Mesendoderm (in vitro differentiated cells): Measurements from ENCODE around the gene MTUS2.

Experiments
- DNase-seq: peaks from one replicate; pipeline ENCODE4 v3.0.0; 2013
- H2AK5ac ChIP-seq: 2 replicates; pipeline ENCODE4 v1.6.1; 2013; ENCODE audit warnings: low read length, inconsistent platforms
- H2BK120ac ChIP-seq: 2 replicates; pipeline ENCODE4 v1.6.1; 2013; ENCODE audit warnings: low read depth, mild to moderate bottlenecking, low read length, moderate library complexity, mixed read lengths
- H2BK15ac ChIP-seq: replicated peaks from 2 replicates; pipeline ENCODE4 v1.6.1; 2013; ENCODE audit warnings: low read depth, mild to moderate bottlenecking, moderate library complexity
- H2BK5ac ChIP-seq: 2 replicates; pipeline ENCODE4 v1.6.1; 2013; ENCODE audit warnings: low read length, inconsistent platforms
- H3K18ac ChIP-seq: 2 replicates; pipeline ENCODE4 v1.6.1; 2013; ENCODE audit warnings: mild to moderate bottlenecking, low read length, mixed read lengths
- H3K23ac ChIP-seq: one replicate; pipeline ENCODE4 v1.6.1; 2013; ENCODE audit warnings: low read length
- H3K27ac ChIP-seq: 2 replicates; pipeline ENCODE4 v1.5.1; 2013; ENCODE audit warnings: low read depth, mild to moderate bottlenecking, inconsistent platforms, low read length, moderate library complexity
- H3K27me3 ChIP-seq: 2 replicates; pipeline ENCODE4 v1.6.1; 2013; ENCODE audit warnings: low read length, control low read depth, mild to moderate bottlenecking, inconsistent platforms; ENCODE audit not compliant: insufficient read depth, poor library complexity
- H3K36me3 ChIP-seq: 2 replicates; pipeline ENCODE4 v1.6.1; 2013; ENCODE audit warnings: low read length, inconsistent platforms; ENCODE audit not compliant: control insufficient read depth, insufficient read depth
- H3K4ac ChIP-seq: one replicate; pipeline ENCODE4 v1.6.1; 2013; ENCODE audit warnings: low read depth, mild to moderate bottlenecking, low read length, moderate library complexity
- H3K4me1 ChIP-seq: 2 replicates; pipeline ENCODE4 v1.6.1; 2013; ENCODE audit warnings: low read depth, low read length, inconsistent platforms; ENCODE audit not compliant: control insufficient read depth
- H3K4me2 ChIP-seq: 2 replicates; pipeline ENCODE4 v1.6.1; 2013; ENCODE audit warnings: low read length
- H3K4me3 ChIP-seq: 2 replicates; pipeline ENCODE4 v1.5.1; 2013; ENCODE audit warnings: mild to moderate bottlenecking, low read length
- H3K56ac ChIP-seq: one replicate; pipeline ENCODE4 v1.6.1; 2013; ENCODE audit warnings: low read length
- H3K79me1 ChIP-seq: 2 replicates; pipeline ENCODE4 v1.6.1; 2013; ENCODE audit warnings: low read length, inconsistent platforms
- H3K79me2 ChIP-seq: 2 replicates; pipeline ENCODE4 v1.6.1; 2013; ENCODE audit warnings: mild to moderate bottlenecking, low read length; ENCODE audit not compliant: control insufficient read depth, insufficient read depth
- H3K9ac ChIP-seq: 2 replicates; pipeline ENCODE4 v1.6.1; 2013; ENCODE audit warnings: low read length, inconsistent platforms
- H4K5ac ChIP-seq: one replicate; pipeline ENCODE4 v1.6.1; 2013; ENCODE audit warnings: low read length
- H4K8ac ChIP-seq: one replicate; pipeline ENCODE4 v1.6.1; 2013; ENCODE audit warnings: low read depth, mild to moderate bottlenecking, control low read depth, low read length, moderate library complexity
- WGBS: extraction: QIAGEN DNeasy Blood & Tissue Kit; methylation state at CpG from one replicate; pipeline ENCODE4 v1.1.7; 2013; ENCODE audit warnings: low lambda C conversion rate, missing lambda C conversion rate; ENCODE audit not compliant: insufficient coverage; ENCODE audit errors: extremely low coverage; 5-methylcytosine and 5-hydroxymethylcytosine counted together

Gene MTUS2

GRCh38 chr13:29499506-29500165 is 679.5 kb downstream of the MTUS2 start:
- Histone ChIP-seq H3K27me3 (no peaks in the 10 kb centered on the region), H3K4me1 (no peaks in the 10 kb centered on the region), H2BK5ac (no peak overlapping the region), H3K56ac (no peak overlapping the region), H3K9ac (no peak overlapping the region), H3K4me3 (no peak overlapping the region), H4K5ac (no peak overlapping the region), H3K36me3 (no peaks in the 10 kb centered on the region), H2BK15ac (no peak overlapping the region), H2BK120ac (no peak overlapping the region), H3K4ac (no peak overlapping the region), H3K18ac (no peak overlapping the region), H3K23ac (no peak overlapping the region), H3K27ac (no peak overlapping the region), H4K8ac (no peak overlapping the region), H3K79me2 (no peaks in the 10 kb centered on the region), H3K79me1 (no peaks in the 10 kb centered on the region), H2AK5ac (no peak overlapping the region), H3K4me2 (no peak overlapping the region)
- WGBS = no CpG with 5 or more reads among the region's 7 CpGs
- no peak for DNase-seq

- no peak for DNase-seq
- Histone ChIP-seq H3K27ac (no peak overlapping the region), H2BK15ac (no peak overlapping the region), H4K8ac (no peak overlapping the region), H2AK5ac (no peak overlapping the region), H3K79me1 (no peaks in the 10 kb centered on the region), H3K56ac (no peak overlapping the region), H4K5ac (no peak overlapping the region), H3K18ac (no peak overlapping the region), H3K9ac (no peak overlapping the region), H3K4ac (no peak overlapping the region), H3K4me2 (no peak overlapping the region), H2BK120ac (no peak overlapping the region), H3K36me3 (no peaks in the 10 kb centered on the region), H3K4me1 (no peaks in the 10 kb centered on the region), H3K4me3 (no peak overlapping the region), H2BK5ac (no peak overlapping the region), H3K79me2 (no peaks in the 10 kb centered on the region), H3K23ac (no peak overlapping the region), H3K27me3 (no peaks in the 10 kb centered on the region)
- WGBS = no CpG with 5 or more reads among the region's 7 CpGs
Observed at GRCh38 chr13:29500386-29500785, 680.2 kb downstream of the MTUS2 start.

GRCh38 chr13:29501674-29502073 is 681.5 kb downstream of the MTUS2 start:
- Histone ChIP-seq H3K4me3 (no peak overlapping the region), H3K56ac (no peak overlapping the region), H2BK15ac (no peak overlapping the region), H3K4me2 (no peak overlapping the region), H3K27ac (no peak overlapping the region), H3K79me2 (no peaks in the 10 kb centered on the region), H3K4me1 (no peaks in the 10 kb centered on the region), H4K8ac (no peak overlapping the region), H3K27me3 (no peaks in the 10 kb centered on the region), H3K36me3 (no peaks in the 10 kb centered on the region), H3K79me1 (no peaks in the 10 kb centered on the region), H3K4ac (no peak overlapping the region), H3K18ac (no peak overlapping the region), H4K5ac (no peak overlapping the region), H2BK120ac (no peak overlapping the region), H2AK5ac (no peak overlapping the region), H3K23ac (no peak overlapping the region), H2BK5ac (no peak overlapping the region), H3K9ac (no peak overlapping the region)
- no peak for DNase-seq
- 100% methylated on average over 1 of the region's 4 CpGs for WGBS

- no peak overlapping the region for H3K27ac ChIP-seq
- no CpG with 5 or more reads among the region's 13 CpGs for WGBS
- no peaks in the 10 kb centered on the region for H3K79me1 ChIP-seq
Observed at GRCh38 chr13:29502391-29503008, 682.4 kb downstream of the MTUS2 start.

GRCh38 chr13:29503041-29503837 is 683.1 kb downstream of the MTUS2 start:
- no peak overlapping the region for H3K4me2 ChIP-seq
- H4K8ac ChIP-seq = no peak overlapping the region
- no peak overlapping the region for H2BK15ac ChIP-seq
- no peak overlapping the region for H2BK5ac ChIP-seq
- no CpG with 5 or more reads among the region's 32 CpGs for WGBS
- no peak overlapping the region for H3K18ac ChIP-seq
- no peaks in the 10 kb centered on the region for H3K27me3 ChIP-seq
- no peak overlapping the region for H2AK5ac ChIP-seq
- H3K23ac ChIP-seq = no peak overlapping the region
- H4K5ac ChIP-seq = no peak overlapping the region
- DNase-seq = peak; percentile 56
- H3K56ac ChIP-seq = no peak overlapping the region
- no peaks in the 10 kb centered on the region for H3K4me1 ChIP-seq
- no peaks in the 10 kb centered on the region for H3K79me2 ChIP-seq
- no peak overlapping the region for H2BK120ac ChIP-seq
- no peak overlapping the region for H3K27ac ChIP-seq
- no peak overlapping the region for H3K9ac ChIP-seq
- H3K4me3 ChIP-seq = no peak overlapping the region
- H3K4ac ChIP-seq = no peak overlapping the region
- no peaks in the 10 kb centered on the region for H3K36me3 ChIP-seq
- no peaks in the 10 kb centered on the region for H3K79me1 ChIP-seq

More at GRCh38 chr13:29502391-29503008, 682.4 kb downstream of the MTUS2 start:
- H3K23ac ChIP-seq = no peak overlapping the region
- H3K36me3 ChIP-seq = no peaks in the 10 kb centered on the region
- no peak overlapping the region for H3K18ac ChIP-seq
- no peak overlapping the region for H2BK120ac ChIP-seq
- H3K79me2 ChIP-seq = no peaks in the 10 kb centered on the region
- no peak overlapping the region for H3K4ac ChIP-seq
- no peaks in the 10 kb centered on the region for H3K27me3 ChIP-seq
- no peak overlapping the region for H3K4me2 ChIP-seq
- no peak overlapping the region for H2AK5ac ChIP-seq
- DNase-seq = no peak
- H4K5ac ChIP-seq = no peak overlapping the region
- H4K8ac ChIP-seq = no peak overlapping the region
- no peak overlapping the region for H3K4me3 ChIP-seq
- no peak overlapping the region for H3K9ac ChIP-seq
- no peak overlapping the region for H2BK5ac ChIP-seq
- H3K56ac ChIP-seq = no peak overlapping the region
- H3K4me1 ChIP-seq = no peaks in the 10 kb centered on the region
- no peak overlapping the region for H2BK15ac ChIP-seq
